HG02763 (cell line): ENCODE measurements around the gene IRX3.
"Not testable (repeated sequence)": the region's sequence is repeated elsewhere in the genome, so short reads cannot be mapped to it uniquely, and the experiment has no call there.

ENCODE experiments used
- ATAC-seq: cut with Tn5 transposase; IDR thresholded peaks from one replicate; pipeline ENCODE4 v1.9.1; 2021; ENCODE audit warnings: mild to moderate bottlenecking, moderate library complexity; ENCODE audit not compliant: unreplicated experiment

Gene IRX3

GRCh38 chr16:54280751-54281150 lies 5.8 kb downstream of the IRX3 start:
- ATAC-seq: no peak

GRCh38 chr16:54277845-54278703 lies 8.5 kb downstream of the IRX3 start:
- no peak for ATAC-seq

GRCh38 chr16:54275956-54276355 lies 10.6 kb downstream of the IRX3 start:
- ATAC-seq: no peak

DNA sequence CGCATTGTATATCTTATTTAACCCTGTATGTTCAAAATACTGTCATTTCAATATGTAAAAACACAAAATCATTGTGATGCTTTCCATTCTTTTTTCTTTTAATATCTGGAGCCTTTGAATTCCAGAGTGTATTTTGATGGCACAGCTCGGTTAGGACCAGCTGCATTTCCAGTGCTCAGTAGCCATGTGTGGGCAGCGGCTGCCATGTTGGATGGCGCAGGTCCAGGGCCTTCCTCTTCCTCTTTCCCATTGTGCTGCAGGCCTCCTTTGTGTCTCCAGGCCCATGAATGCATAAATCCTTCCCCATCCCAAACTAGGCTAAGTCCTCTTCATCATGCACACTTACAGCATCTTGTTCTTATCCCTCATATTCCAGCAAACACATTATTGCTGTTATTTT lies 13.0 kb downstream of the IRX3 start:
- no peak for ATAC-seq

DNA sequence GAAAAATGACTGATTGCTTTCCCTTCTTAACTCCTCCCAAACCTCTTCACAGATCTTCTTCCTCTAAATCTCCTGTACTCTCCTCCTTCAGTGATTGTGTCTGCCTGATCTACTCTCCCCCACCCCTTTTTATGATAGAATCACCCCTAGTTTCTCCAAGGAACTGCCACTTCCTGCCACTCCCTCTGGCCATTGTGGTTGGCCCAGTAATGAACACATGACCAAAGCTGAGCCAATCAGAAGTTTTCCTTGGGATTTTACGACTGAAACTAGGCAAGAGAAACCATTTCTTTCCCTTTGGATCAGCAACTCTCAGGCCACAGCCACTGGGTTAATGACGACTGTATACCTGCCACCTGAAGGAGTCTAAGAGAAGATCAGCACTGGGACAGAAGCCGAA lies 15.9 kb downstream of the IRX3 start:
- no peak for ATAC-seq

- ATAC-seq: no peak
Measured at GRCh38 chr16:54269461-54269860, 17.1 kb downstream of the IRX3 start.

DNA sequence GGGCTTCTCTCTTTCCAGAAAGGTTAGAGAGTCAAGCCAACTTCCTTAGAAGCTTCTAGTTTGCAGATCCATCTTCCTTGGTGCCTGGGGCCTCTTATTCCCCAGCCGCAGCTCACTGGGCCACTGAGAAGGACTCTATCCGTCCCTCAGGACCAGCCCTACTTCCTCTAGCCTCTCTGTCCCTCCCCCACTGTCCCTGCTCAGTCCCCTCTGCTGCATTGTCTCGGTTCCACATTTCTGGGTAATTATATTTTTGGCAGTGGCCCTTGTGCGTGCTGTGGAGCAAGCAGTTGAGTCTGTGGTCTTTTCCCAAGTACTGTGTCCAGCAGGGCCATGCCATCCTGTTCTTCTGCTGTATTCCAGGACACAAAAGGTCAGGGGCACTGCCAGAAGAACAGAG lies 17.8 kb downstream of the IRX3 start:
- no peak for ATAC-seq

- no peak for ATAC-seq
Measured at GRCh38 chr16:54268340-54268739, 18.2 kb downstream of the IRX3 start.

GRCh38 chr16:54266363-54266955 lies 20.1 kb downstream of the IRX3 start:
- no peak for ATAC-seq

DNA sequence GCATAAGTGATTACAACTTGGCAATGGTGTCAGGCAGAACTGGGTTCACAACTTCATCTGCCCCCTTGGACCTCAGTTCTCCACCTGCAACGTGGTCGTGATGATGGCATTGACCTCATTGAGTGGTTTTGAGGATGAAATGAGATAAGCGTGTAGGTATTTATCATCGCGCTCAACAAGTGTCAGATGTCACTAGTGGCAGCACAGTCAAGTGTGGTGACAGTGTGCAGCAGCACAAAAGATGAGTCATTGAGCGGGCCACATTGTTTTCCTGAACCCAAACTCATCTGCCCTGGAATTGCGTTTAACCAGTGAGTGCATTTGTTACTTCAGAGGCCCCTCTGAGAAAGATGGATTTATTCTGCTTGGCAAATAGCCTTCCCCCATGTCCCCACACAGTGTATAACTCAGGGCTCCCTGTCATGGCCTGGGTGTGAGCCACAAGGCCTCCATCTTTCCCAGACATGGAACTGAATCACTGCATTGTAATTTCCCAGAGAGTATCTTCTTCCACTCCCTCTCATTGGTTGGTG lies 20.9 kb downstream of the IRX3 start:
- no peak for ATAC-seq

DNA sequence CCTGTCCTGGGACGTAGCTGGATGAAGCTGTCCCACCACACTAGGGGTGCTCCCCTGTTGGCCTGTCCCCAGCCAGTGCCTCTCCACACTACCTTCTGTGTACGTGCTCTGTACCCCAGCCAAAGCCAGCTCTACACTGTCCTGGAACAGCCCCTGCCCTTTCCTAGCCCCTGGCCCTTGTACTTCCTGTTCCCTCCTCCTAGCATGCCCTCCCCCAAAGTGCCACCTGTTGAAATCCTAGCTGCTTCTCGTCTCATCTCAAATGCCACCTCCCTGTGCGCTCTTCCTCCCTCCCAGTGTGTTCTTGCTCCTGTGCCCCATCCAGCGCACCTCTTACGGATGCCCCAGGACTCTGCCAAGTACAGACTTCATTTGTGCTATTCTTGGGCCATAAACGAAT lies 33.5 kb downstream of the IRX3 start:
- no peak for ATAC-seq

DNA sequence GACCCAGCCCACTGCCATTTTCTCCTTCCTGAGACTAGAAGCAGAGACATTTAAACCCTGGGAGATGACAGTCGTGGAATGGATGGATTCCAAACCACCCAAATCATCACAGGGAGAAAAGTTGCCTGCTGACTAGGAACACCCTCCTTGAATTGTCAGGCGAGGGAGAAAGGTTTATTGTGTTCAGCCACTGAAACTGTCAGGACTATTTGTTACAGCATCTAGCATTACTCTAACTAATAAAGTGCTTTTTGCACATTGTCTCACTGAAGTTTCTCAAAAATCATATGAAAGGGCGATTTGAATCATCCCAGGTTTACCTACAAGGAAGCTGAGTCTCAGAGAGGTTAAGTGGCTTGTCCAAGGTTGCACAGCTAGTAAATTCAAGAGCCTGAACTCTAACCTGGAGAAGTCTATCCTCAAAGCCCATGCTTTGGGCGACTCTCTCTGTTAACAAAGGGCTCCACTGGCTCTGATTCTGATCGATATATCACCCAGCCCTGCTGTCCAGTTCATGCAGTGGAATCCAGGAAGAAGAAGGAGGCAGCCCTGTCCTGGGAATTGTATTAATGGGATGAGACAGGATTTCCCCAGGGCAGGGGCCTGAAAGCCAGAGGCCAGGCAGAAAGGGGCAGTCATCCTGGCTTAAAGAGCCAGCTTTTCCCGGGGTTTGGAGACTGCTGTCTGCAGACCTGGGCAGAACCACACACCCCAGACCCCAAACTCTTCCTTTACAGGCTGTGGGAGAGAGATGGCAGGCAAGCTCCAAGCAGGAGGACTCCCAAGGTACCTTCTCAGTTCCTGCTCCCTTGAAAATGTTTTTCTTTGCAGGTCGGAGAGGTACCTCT lies 37.5 kb downstream of the IRX3 start:
- ATAC-seq: no peak

DNA sequence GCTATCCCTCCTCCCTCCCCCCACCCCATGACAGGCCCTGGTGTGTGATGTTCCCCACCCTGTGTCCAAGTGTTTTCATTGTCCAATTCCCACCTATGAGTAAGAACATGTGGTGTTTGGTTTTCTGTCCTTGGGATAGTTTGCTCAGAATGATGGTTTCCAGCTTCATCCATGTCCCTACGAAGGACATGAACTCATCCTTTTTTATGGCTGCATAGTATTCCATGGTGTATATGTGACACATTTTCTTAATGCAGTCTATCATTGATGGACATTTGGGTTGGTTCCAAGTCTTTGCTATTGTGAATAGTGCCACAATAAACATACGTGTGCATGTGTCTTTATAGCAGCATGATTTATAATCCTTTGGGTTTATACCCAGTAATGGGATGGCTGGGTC lies 38.9 kb downstream of the IRX3 start:
- ATAC-seq: not testable (repeated sequence)

DNA sequence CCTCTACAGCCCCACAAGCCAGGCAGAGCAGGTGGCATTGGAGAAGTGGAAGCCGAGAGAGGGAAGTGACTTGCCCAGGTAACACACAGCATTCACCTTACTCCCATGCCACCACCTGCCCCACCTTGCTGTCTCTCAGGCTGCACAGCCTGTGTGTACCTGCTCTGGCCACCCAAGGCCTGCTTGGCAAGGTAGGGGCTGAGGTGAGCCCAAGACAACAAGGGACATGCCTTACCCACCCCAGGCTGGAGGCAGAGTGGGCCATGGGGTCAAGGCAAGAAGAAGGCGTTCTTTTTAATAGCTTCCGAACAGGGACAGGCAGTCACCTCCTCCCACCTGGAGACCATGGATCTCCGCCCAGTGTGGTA lies 40.1 kb downstream of the IRX3 start:
- no peak for ATAC-seq

- ATAC-seq: no peak
Measured at GRCh38 chr16:54245788-54246453, 40.7 kb downstream of the IRX3 start.

DNA sequence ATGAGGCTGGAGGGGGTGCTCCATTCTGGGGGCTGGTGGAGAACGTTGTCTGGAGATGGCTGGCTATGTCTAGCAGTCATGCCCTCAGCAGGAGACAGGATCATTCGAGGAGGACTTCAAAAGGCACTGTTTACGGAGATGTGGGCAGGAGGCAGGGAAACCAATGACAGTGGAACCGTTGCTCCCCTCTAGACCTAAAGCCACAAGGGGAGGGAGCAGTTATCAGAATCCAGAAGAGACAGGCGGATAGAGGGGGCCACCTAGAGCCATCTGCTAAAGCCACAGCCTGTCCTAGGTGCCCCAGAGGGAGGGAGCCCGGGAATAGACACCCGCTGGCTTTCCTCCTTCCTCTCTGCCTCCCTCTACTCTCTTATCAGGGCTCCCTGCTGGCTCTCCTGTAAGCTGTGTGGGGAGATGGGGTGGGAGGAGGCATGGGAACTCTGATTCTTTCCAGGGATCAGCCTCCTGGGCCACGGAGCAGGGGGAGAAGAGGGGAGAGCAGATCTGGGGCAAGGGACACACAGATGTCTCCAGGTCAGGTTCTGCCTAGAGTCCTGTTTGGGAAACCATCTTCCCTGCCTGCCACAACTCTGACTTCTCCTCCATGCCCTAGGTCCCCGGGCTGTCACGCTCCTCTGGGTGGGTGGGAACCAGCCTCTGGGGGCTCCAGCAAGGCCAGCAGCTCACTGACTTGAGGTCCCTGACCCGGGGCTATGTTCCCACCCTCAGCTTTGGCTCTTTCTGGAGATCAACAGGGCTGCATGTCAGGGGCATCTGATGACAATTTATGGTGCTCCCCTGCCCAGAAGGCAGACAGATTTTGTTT lies 42.3 kb downstream of the IRX3 start:
- no peak for ATAC-seq

- no peak for ATAC-seq
Measured at GRCh38 chr16:54243202-54243601, 43.4 kb downstream of the IRX3 start.

- ATAC-seq: no peak
Measured at GRCh38 chr16:54242199-54242598, 44.4 kb downstream of the IRX3 start.

DNA sequence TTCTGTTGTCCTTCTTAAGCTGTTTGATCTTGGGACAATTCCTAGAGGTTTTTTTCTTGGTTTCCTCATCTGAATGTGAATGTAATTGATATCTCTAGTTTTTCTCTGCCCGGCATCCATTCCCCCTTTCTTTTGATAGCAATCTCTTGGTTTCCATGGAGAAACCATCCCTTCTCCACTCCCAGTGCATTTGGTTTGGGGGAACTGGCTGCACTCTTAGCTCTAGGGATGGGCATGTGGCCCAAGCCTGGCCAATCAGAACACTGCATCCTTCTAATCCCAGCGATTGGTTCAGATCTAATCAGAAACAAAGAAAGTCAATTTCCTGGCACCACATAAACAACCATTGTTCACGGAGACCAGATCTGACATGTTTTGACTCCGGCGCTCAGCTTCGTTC lies 45.1 kb downstream of the IRX3 start:
- ATAC-seq: no peak
